ENCODE results near the gene GLI3. TPM values are rescaled to one million over a fixed set of nuclear protein-coding genes. Genes with fewer than 3 reads are reported as not detected.

The GLI3 gene
- total RNA-seq, 1 donor from 2014 or later: 3.3 TPM

GRCh38 chr7:42128703-42129102 lies 108.3 kb downstream of the GLI3 start:
- intact Hi-C loops (cut with DNase I): loop anchor here (2.0 kb wide), 1 partner anchor 32 kb away; no protein-coding TSS in a partner anchor
- no peak for DNase-seq
- ATAC-seq (ENCODE audit: poor library complexity): no peak

- intact Hi-C loops (cut with DNase I): no loop called here
- ATAC-seq (ENCODE audit: poor library complexity) (no peak), DNase-seq (no peak)
Observed at GRCh38 chr7:42127232-42127622, 109.8 kb downstream of the GLI3 start.

- DNase-seq (no peak), ATAC-seq (ENCODE audit: poor library complexity) (no peak)
- intact Hi-C loops (cut with DNase I): no loop called here
Observed at GRCh38 chr7:42126475-42127231, 110.4 kb downstream of the GLI3 start.

- DNase-seq: no peak
- ATAC-seq (ENCODE audit: poor library complexity): no peak
- intact Hi-C loops (cut with DNase I): no loop called here
Observed at GRCh38 chr7:42125321-42125720, 111.7 kb downstream of the GLI3 start.

- intact Hi-C loops (cut with DNase I): no loop called here
Observed at GRCh38 chr7:42123716-42124115, 113.3 kb downstream of the GLI3 start.

GRCh38 chr7:42120191-42120590 lies 116.8 kb downstream of the GLI3 start:
- ATAC-seq (ENCODE audit: poor library complexity) (no peak), DNase-seq (no peak)
- intact Hi-C loops (cut with DNase I): no loop called here

More at GRCh38 chr7:42123716-42124115, 113.3 kb downstream of the GLI3 start:
- no peak for ATAC-seq (ENCODE audit: poor library complexity)
- DNase-seq: no peak

GRCh38 chr7:42117201-42117600 lies 119.8 kb downstream of the GLI3 start:
- ATAC-seq (ENCODE audit: poor library complexity) (no peak), DNase-seq (no peak)
- intact Hi-C loops (cut with DNase I): no loop called here

GRCh38 chr7:42115795-42116194 lies 121.2 kb downstream of the GLI3 start:
- ATAC-seq (ENCODE audit: poor library complexity) (no peak), DNase-seq (no peak)
- intact Hi-C loops (cut with DNase I): no loop called here

- intact Hi-C loops (cut with DNase I): no loop called here
- no peak for DNase-seq
- no peak for ATAC-seq (ENCODE audit: poor library complexity)
Observed at GRCh38 chr7:42110333-42110732, 126.7 kb downstream of the GLI3 start.

GRCh38 chr7:42108803-42109528 lies 128.0 kb downstream of the GLI3 start:
- ATAC-seq (ENCODE audit: poor library complexity) (peak; percentile 49), DNase-seq (no peak)
- intact Hi-C loops (cut with DNase I): no loop called here

- intact Hi-C loops (cut with DNase I): no loop called here
- DNase-seq: no peak
Observed at GRCh38 chr7:42107484-42108240, 129.3 kb downstream of the GLI3 start.

GRCh38 chr7:42106562-42106961 lies 130.4 kb downstream of the GLI3 start:
- DNase-seq (no peak), ATAC-seq (ENCODE audit: poor library complexity) (no peak)
- intact Hi-C loops (cut with DNase I): no loop called here

More at GRCh38 chr7:42107484-42108240, 129.3 kb downstream of the GLI3 start:
- peak; percentile 65 for ATAC-seq (ENCODE audit: poor library complexity)

GRCh38 chr7:42105554-42106358 lies 131.3 kb downstream of the GLI3 start:
- ATAC-seq (ENCODE audit: poor library complexity): peak; percentile 16
- intact Hi-C loops (cut with DNase I): no loop called here
- DNase-seq: no peak

GRCh38 chr7:42104694-42105093 lies 132.3 kb downstream of the GLI3 start:
- DNase-seq: no peak
- intact Hi-C loops (cut with DNase I): no loop called here
- ATAC-seq (ENCODE audit: poor library complexity): no peak

GRCh38 chr7:42104231-42104630 lies 132.8 kb downstream of the GLI3 start:
- no peak for ATAC-seq (ENCODE audit: poor library complexity)
- intact Hi-C loops (cut with DNase I): no loop called here
- no peak for DNase-seq

GRCh38 chr7:42103456-42103855 lies 133.6 kb downstream of the GLI3 start:
- ATAC-seq (ENCODE audit: poor library complexity) (no peak), DNase-seq (no peak)
- intact Hi-C loops (cut with DNase I): no loop called here

- no peak for DNase-seq
- ATAC-seq (ENCODE audit: poor library complexity): no peak
- intact Hi-C loops (cut with DNase I): no loop called here
Observed at GRCh38 chr7:42103020-42103419, 134.0 kb downstream of the GLI3 start.

- ATAC-seq (ENCODE audit: poor library complexity): no peak
- intact Hi-C loops (cut with DNase I): no loop called here
- no peak for DNase-seq
Observed at GRCh38 chr7:42102301-42102700, 134.7 kb downstream of the GLI3 start.

- intact Hi-C loops (cut with DNase I): no loop called here
- DNase-seq (no peak), ATAC-seq (ENCODE audit: poor library complexity) (no peak)
Observed at GRCh38 chr7:42100156-42100508, 136.9 kb downstream of the GLI3 start.
